ENCODE results near the gene CYB561D1.

DNA sequence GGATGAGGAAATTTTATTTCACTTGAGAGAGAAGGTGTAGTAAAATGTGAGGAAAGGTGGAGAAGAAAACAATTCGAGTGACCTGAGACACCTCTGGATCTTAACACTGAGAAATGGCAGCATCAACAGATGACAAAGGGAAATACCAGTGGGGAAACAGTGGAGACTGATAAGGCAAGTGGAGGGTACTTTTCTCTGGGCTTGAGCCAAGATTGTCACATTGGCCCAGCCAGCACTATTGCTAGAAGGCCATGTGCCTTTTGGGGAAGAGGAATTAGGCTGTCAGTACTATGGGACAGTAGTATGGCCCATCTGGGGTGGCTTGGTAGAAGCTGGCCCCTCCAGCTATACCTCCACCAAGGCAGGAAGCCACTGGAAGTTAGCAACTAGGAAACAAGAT, 19.2 kb upstream of the CYB561D1 start:
- TF ChIP-seq, protein P1, sequence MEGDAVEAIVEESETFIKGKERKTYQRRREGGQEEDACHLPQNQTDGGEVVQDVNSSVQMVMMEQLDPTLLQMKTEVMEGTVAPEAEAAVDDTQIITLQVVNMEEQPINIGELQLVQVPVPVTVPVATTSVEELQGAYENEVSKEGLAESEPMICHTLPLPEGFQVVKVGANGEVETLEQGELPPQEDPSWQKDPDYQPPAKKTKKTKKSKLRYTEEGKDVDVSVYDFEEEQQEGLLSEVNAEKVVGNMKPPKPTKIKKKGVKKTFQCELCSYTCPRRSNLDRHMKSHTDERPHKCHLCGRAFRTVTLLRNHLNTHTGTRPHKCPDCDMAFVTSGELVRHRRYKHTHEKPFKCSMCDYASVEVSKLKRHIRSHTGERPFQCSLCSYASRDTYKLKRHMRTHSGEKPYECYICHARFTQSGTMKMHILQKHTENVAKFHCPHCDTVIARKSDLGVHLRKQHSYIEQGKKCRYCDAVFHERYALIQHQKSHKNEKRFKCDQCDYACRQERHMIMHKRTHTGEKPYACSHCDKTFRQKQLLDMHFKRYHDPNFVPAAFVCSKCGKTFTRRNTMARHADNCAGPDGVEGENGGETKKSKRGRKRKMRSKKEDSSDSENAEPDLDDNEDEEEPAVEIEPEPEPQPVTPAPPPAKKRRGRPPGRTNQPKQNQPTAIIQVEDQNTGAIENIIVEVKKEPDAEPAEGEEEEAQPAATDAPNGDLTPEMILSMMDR (IDR thresholded peaks at IDR 0.05) = no peak
- TF ChIP-seq POLR2A (IDR thresholded peaks at IDR 0.05) = no peak
- TF ChIP-seq POLR2AphosphoS5 (IDR thresholded peaks at IDR 0.05) = no peak

Measured in breast epithelium (tissue), 3 donors.